HG02973 (cell line): ENCODE data around the gene TLCD5.

Source experiments
- ATAC-seq: cut with Tn5 transposase; IDR thresholded peaks from one replicate; pipeline ENCODE4 v1.9.1; 2021; ENCODE audit warnings: moderate library complexity; ENCODE audit not compliant: unreplicated experiment

TLCD5 gene

GRCh38 chr11:120307476-120307875 lies 17.6 kb upstream of the TLCD5 start:
- ATAC-seq, result no peak

- no peak for ATAC-seq
Measured at GRCh38 chr11:120308081-120308480, 17.0 kb upstream of the TLCD5 start.

GRCh38 chr11:120310870-120311269 lies 14.2 kb upstream of the TLCD5 start:
- no peak for ATAC-seq

- ATAC-seq, result no peak
Measured at GRCh38 chr11:120314861-120315260, 10.2 kb upstream of the TLCD5 start.

- no peak for ATAC-seq
Measured at GRCh38 chr11:120316880-120317688, 8.0 kb upstream of the TLCD5 start.

- no peak for ATAC-seq
Measured at GRCh38 chr11:120317689-120318480, 7.2 kb upstream of the TLCD5 start.

GRCh38 chr11:120318906-120319305 lies 6.2 kb upstream of the TLCD5 start:
- no peak for ATAC-seq

- ATAC-seq, result no peak
Measured at GRCh38 chr11:120326228-120326627, 1.1 kb downstream of the TLCD5 start.

GRCh38 chr11:120326845-120327281 lies 1.8 kb downstream of the TLCD5 start:
- no peak for ATAC-seq

GRCh38 chr11:120327311-120327710 lies 2.2 kb downstream of the TLCD5 start:
- ATAC-seq, result no peak

- ATAC-seq, result no peak
Measured at GRCh38 chr11:120329556-120329955, 4.5 kb downstream of the TLCD5 start.

GRCh38 chr11:120330045-120330444 lies 4.9 kb downstream of the TLCD5 start:
- ATAC-seq, result no peak

- ATAC-seq, result no peak
Measured at GRCh38 chr11:120331301-120331996, 6.3 kb downstream of the TLCD5 start.

- ATAC-seq, result no peak
Measured at GRCh38 chr11:120332822-120333716, 8.0 kb downstream of the TLCD5 start.

- no peak for ATAC-seq
Measured at GRCh38 chr11:120333801-120334200, 8.7 kb downstream of the TLCD5 start.

- no peak for ATAC-seq
Measured at GRCh38 chr11:120334332-120334731, 9.2 kb downstream of the TLCD5 start.

GRCh38 chr11:120334894-120335462 lies 9.9 kb downstream of the TLCD5 start:
- ATAC-seq, result no peak

GRCh38 chr11:120335556-120335907 lies 10.4 kb downstream of the TLCD5 start:
- ATAC-seq, result peak; percentile 15

GRCh38 chr11:120335908-120336640 lies 11.0 kb downstream of the TLCD5 start, which contains the start of gene ARHGEF12:
Gene ARHGEF12, plus strand, starts transcription at chr11:120336413. Its CDS starts 831 bp downstream, at chr11:120337244.
- ATAC-seq, result peak; percentile 50
